Gastrocnemius medialis (tissue), 4 donors: Measurements from ENCODE around the gene GHRHR. TPM values are rescaled to one million over a fixed set of nuclear protein-coding genes. Genes with fewer than 3 reads are reported as not detected.

ENCODE experiments used
- ATAC-seq, 2 donors: fragments of 150-250 bp; one replicate each; pipeline ENCODE4 v1.9.1; 2016
- DNase-seq, 2 donors: peaks; one replicate each; pipeline ENCODE4 v3.0.0-alpha.2; 2019
- H3K27ac ChIP-seq, 4 donors: fragments of 200-600 bp; sonication (generic); 1 replicate in 1 of 4; 2 replicates in 3 of 4; pipeline ENCODE4 v1.5.1; 2016 to 2018; ENCODE audit warnings: mild to moderate bottlenecking in 2 of 4, moderate library complexity in 1 of 4
- H3K27me3 ChIP-seq, 3 donors: fragments of 200-600 bp; sonication (generic) in 2 of 3; 1 replicate in 1 of 3; 2 replicates in 2 of 3; pipeline versions ENCODE4 v1.5.1 to v1.6.0; 2016 to 2019; ENCODE audit warnings: mild to moderate bottlenecking in 1 of 3, moderate library complexity in 1 of 3
- H3K36me3 ChIP-seq, 2 donors: fragments of 200-600 bp; sonication (generic) in 1 of 2; one replicate each; pipeline ENCODE4 v1.5.1; 2017 to 2018
- H3K4me1 ChIP-seq, 2 donors: fragments of 200-600 bp; sonication (generic) in 1 of 2; one replicate each; pipeline ENCODE4 v1.5.1; 2016 to 2017; ENCODE audit warnings: mild to moderate bottlenecking in 2 of 2
- H3K4me3 ChIP-seq, 4 donors: fragments of 200-600 bp; sonication (generic) in 3 of 4; 1 replicate in 1 of 4; 2 replicates in 3 of 4; pipeline ENCODE4 v1.5.1; 2016 to 2019; ENCODE audit warnings: mild to moderate bottlenecking in 2 of 4
- H3K9me3 ChIP-seq, 3 donors: fragments of 200-600 bp; sonication (generic) in 2 of 3; 1 replicate in 1 of 3; 2 replicates in 2 of 3; pipeline ENCODE4 v1.5.1; 2016 to 2019
- POLR2A ChIP-seq, 2 donors: fragments of 450-650 bp; IDR thresholded peaks; one replicate each; pipeline ENCODE4 v1.6.1; 2017; ENCODE audit warnings: antibody characterized with exemption in 2 of 2, mild to moderate bottlenecking in 2 of 2, moderate library complexity in 2 of 2
- in situ Hi-C, 4 donors: fragments of 200-750 bp; cut with MboI; loops; one replicate each; pipeline versions ENCODE4 v1.15.0 to v1.8.0; 2017; ENCODE audit warnings: low sequenced_read_pairs in 4 of 4
- intact Hi-C: fragments of 100-400 bp; cut with DNase I; formaldehyde crosslinking; loops from one replicate; pipeline ENCODE4 v1.15.1; 2023; ENCODE audit warnings: low total_unique reads
- total RNA-seq, 4 donors: library from RNA; depleted of rRNA; stranded (reverse); fragments of >200 nt; gene quantifications; one replicate each; pipeline versions ENCODE4 v1.1.0 to v1.2.3, GENCODE V29; 2016
- TF ChIP-seq, protein P1 (sequence below), 5 experiments: fragments of 450-650 bp in 3 of 5; fragments of 200-600 bp in 2 of 5; sonication (generic) in 2 of 5; IDR thresholded peaks in 4 of 5; conservative IDR thresholded peaks in 1 of 5; 1 replicate in 4 of 5; 2 replicates in 1 of 5; pipeline ENCODE4 v1.5.1; 2016 to 2019; ENCODE audit warnings: antibody characterized with exemption in 5 of 5, mild to moderate bottlenecking in 3 of 5, moderate library complexity in 3 of 5

The GHRHR gene
- total RNA-seq, 4 donors from 2014 or later = not detected

- no peaks in the 10 kb centered on the region for H3K4me1 ChIP-seq
- H3K27me3 ChIP-seq = no peaks in the 10 kb centered on the region
- in situ Hi-C loops (no loop called here), intact Hi-C loops (no loop called here)
- H3K36me3 ChIP-seq = no peaks in the 10 kb centered on the region
- no peak for TF ChIP-seq POLR2A (IDR thresholded peaks at IDR 0.05)
- TF ChIP-seq, protein P1, sequence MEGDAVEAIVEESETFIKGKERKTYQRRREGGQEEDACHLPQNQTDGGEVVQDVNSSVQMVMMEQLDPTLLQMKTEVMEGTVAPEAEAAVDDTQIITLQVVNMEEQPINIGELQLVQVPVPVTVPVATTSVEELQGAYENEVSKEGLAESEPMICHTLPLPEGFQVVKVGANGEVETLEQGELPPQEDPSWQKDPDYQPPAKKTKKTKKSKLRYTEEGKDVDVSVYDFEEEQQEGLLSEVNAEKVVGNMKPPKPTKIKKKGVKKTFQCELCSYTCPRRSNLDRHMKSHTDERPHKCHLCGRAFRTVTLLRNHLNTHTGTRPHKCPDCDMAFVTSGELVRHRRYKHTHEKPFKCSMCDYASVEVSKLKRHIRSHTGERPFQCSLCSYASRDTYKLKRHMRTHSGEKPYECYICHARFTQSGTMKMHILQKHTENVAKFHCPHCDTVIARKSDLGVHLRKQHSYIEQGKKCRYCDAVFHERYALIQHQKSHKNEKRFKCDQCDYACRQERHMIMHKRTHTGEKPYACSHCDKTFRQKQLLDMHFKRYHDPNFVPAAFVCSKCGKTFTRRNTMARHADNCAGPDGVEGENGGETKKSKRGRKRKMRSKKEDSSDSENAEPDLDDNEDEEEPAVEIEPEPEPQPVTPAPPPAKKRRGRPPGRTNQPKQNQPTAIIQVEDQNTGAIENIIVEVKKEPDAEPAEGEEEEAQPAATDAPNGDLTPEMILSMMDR (IDR thresholded peaks at IDR 0.05 in 4 of 5, conservative IDR thresholded peaks at IDR 0.05 in 1 of 5) = no peak
- ATAC-seq (no peak), DNase-seq (no peak)
- H3K27ac ChIP-seq = no peak overlapping the region
- H3K4me3 ChIP-seq = no peak overlapping the region
- H3K9me3 ChIP-seq = no peaks in the 10 kb centered on the region
Measured at GRCh38 chr7:31014826-31015225, 51.1 kb downstream of the GHRHR start.

DNA sequence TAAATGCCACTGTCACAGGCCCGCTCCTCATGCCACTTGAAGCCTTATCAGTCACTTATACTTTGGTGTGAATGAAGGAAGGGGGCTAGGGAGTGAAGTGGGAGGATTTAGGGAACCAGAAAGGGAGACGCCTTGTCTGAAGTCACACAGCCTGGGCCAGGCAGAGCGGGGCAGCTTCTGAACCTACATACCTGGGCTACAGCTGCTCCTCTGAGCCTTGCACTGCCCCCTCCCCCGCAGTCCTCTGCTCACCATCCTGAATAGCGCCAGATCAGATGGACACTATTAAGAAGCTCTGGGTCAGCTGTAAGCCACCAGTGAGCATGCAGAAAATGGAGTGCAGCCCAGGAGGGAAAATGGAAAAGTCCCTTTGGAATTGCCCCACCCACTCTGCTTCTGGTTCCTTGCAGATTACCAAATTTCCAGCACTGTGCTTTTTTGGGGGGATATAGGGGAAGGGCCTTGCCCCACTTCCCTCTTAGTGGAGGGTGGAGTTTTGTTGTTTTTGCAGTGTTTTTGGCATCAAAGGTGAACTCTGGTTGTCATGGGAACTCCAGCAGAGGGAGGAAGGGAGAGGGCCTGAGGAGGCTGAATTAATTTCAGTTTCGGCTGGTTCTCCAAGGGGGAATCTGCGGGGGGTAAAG lies 53.4 kb downstream of the GHRHR start:
- ATAC-seq (no peak), DNase-seq (no peak)
- Histone ChIP-seq H3K27ac (no peak overlapping the region), H3K36me3 (no peaks in the 10 kb centered on the region), H3K4me1 (no peaks in the 10 kb centered on the region), H3K4me3 (no peak overlapping the region), H3K27me3 (no peaks in the 10 kb centered on the region), H3K9me3 (no peaks in the 10 kb centered on the region)
- TF ChIP-seq, protein P1 (IDR thresholded peaks at IDR 0.05 in 4 of 5, conservative IDR thresholded peaks at IDR 0.05 in 1 of 5) = no peak
- no peak for TF ChIP-seq POLR2A (IDR thresholded peaks at IDR 0.05)
- intact Hi-C loops (no loop called here), in situ Hi-C loops (no loop called here)

DNA sequence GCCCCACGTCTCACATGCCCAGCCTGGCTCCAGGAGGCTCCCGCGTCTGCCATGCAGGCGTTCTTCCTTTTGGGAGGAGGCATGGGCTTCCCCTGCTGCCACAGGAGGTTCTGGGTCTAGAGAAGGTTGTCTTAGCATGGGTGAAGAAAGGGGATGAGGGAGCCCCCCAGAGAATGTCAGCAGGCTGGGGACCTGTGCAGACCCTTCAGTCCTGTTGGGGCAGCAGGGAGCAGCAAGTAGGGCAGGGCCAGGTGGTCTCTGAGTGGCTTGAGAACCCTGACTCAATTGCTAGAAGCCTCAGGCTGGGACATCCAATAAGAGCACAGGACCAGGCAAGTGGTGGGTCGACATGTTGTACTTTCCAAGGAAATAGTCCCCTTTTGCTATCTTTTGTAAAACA lies 54.0 kb downstream of the GHRHR start:
- TF ChIP-seq, protein P1 (IDR thresholded peaks at IDR 0.05 in 4 of 5, conservative IDR thresholded peaks at IDR 0.05 in 1 of 5) = no peak
- no peak for TF ChIP-seq POLR2A (IDR thresholded peaks at IDR 0.05)
- DNase-seq = no peak
- ATAC-seq = no peak
- Histone ChIP-seq H3K27me3 (no peaks in the 10 kb centered on the region), H3K27ac (no peak overlapping the region), H3K9me3 (no peaks in the 10 kb centered on the region), H3K4me1 (no peaks in the 10 kb centered on the region), H3K4me3 (no peak overlapping the region), H3K36me3 (no peaks in the 10 kb centered on the region)
- in situ Hi-C loops = no loop called here
- intact Hi-C loops = no loop called here

DNA sequence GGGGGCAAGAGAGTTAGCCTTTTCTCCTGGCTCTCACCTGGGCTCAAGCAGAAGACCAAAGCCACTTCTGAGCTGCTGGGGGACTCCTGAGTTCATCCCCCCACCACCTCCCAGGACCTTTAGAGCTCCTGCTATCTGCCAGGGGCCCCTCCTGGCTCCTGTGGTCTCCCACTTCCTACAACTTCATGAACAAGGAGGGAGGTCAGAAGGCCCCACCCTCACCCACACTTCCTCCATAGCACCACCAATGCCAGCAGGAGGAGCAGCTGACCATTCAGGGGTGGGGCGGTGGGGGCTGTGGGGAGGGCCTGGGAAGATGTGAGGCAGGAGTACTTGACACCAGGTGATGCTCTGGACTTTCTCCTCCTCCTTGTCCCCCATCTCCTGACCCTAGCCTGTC lies 55.8 kb downstream of the GHRHR start:
- DNase-seq = no peak
- Histone ChIP-seq H3K27me3 (no peaks in the 10 kb centered on the region), H3K4me3 (no peak overlapping the region), H3K4me1 (no peaks in the 10 kb centered on the region), H3K36me3 (no peaks in the 10 kb centered on the region), H3K9me3 (no peaks in the 10 kb centered on the region), H3K27ac (no peak overlapping the region)
- intact Hi-C loops (no loop called here), in situ Hi-C loops (no loop called here)
- TF ChIP-seq POLR2A (IDR thresholded peaks at IDR 0.05) = no peak
- TF ChIP-seq, protein P1 (IDR thresholded peaks at IDR 0.05 in 4 of 5, conservative IDR thresholded peaks at IDR 0.05 in 1 of 5) = no peak
- no peak for ATAC-seq

GRCh38 chr7:31020161-31020560 lies 56.4 kb downstream of the GHRHR start:
- H3K9me3 ChIP-seq = no peaks in the 10 kb centered on the region
- in situ Hi-C loops = no loop called here
- H3K27ac ChIP-seq = no peak overlapping the region
- H3K36me3 ChIP-seq = no peaks in the 10 kb centered on the region
- TF ChIP-seq POLR2A (IDR thresholded peaks at IDR 0.05) = no peak
- TF ChIP-seq, protein P1 (IDR thresholded peaks at IDR 0.05 in 4 of 5, conservative IDR thresholded peaks at IDR 0.05 in 1 of 5) = no peak
- intact Hi-C loops = no loop called here
- ATAC-seq (no peak), DNase-seq (no peak)
- no peak overlapping the region for H3K4me3 ChIP-seq
- H3K27me3 ChIP-seq = no peaks in the 10 kb centered on the region
- no peaks in the 10 kb centered on the region for H3K4me1 ChIP-seq
